Ascending aorta (tissue), 2 donors: Measurements from ENCODE around the gene RADIL. TPM values are rescaled to one million over a fixed set of nuclear protein-coding genes. Genes with fewer than 3 reads are reported as not detected.

Source experiments
- DNase-seq, 2 donors: peaks; one replicate each; pipeline ENCODE4 v3.0.0-alpha.2; 2019; ENCODE audit warnings: low spot score in 2 of 2
- H3K27ac ChIP-seq, 2 donors: fragments of 200-600 bp; sonication (generic); one replicate each; pipeline ENCODE4 v1.5.1; 2016 to 2017; ENCODE audit warnings: mild to moderate bottlenecking in 1 of 2
- H3K27me3 ChIP-seq: fragments of 200-600 bp; sonication (generic); one replicate; pipeline ENCODE4 v1.5.1; 2017
- H3K36me3 ChIP-seq, 2 donors: fragments of 200-600 bp; sonication (generic); one replicate each; pipeline ENCODE4 v1.5.1; 2016
- H3K4me1 ChIP-seq, 2 donors: fragments of 200-600 bp; sonication (generic); one replicate each; pipeline ENCODE4 v1.5.1; 2016 to 2017; ENCODE audit warnings: mild to moderate bottlenecking in 1 of 2
- H3K4me3 ChIP-seq, 2 donors: fragments of 200-600 bp; sonication (generic); one replicate each; pipeline ENCODE4 v1.5.1; 2016 to 2017; ENCODE audit warnings: mild to moderate bottlenecking in 1 of 2
- H3K9me3 ChIP-seq, 2 donors: fragments of 200-600 bp; sonication (generic); one replicate each; pipeline ENCODE4 v1.5.1; 2016
- intact Hi-C: fragments of 100-400 bp; cut with DNase I; formaldehyde crosslinking; loops from one replicate; pipeline ENCODE4 v1.15.1; 2023
- total RNA-seq: library from RNA; depleted of rRNA; stranded (reverse); fragments of >200 nt; gene quantifications from one replicate; pipeline ENCODE4 v1.1.0, GENCODE V29; 2016
- TF ChIP-seq, protein P1 (sequence below), 3 experiments: fragments of 200-600 bp in 2 of 3; fragments of 450-650 bp in 1 of 3; sonication (generic) in 2 of 3; IDR thresholded peaks; one replicate each; pipeline ENCODE4 v1.5.1; 2016 to 2019; ENCODE audit warnings: antibody characterized with exemption in 3 of 3, mild to moderate bottlenecking in 1 of 3, moderate library complexity in 1 of 3

RADIL gene
- total RNA-seq, 1 donor from 2014 or later: 42.4 TPM

- Histone ChIP-seq H3K27me3 (no peaks in the 10 kb centered on the region), H3K4me3 (no peak overlapping the region), H3K36me3 (peaks cover 0 to 5% of the 10 kb centered on the region in 2 donors), H3K27ac (no peak overlapping the region), H3K4me1 (peaks cover 0 to 6% of the 10 kb centered on the region in 2 donors), H3K9me3 (no peaks in the 10 kb centered on the region)
- DNase-seq: no peak
- intact Hi-C loops: no loop called here
- TF ChIP-seq, protein P1, sequence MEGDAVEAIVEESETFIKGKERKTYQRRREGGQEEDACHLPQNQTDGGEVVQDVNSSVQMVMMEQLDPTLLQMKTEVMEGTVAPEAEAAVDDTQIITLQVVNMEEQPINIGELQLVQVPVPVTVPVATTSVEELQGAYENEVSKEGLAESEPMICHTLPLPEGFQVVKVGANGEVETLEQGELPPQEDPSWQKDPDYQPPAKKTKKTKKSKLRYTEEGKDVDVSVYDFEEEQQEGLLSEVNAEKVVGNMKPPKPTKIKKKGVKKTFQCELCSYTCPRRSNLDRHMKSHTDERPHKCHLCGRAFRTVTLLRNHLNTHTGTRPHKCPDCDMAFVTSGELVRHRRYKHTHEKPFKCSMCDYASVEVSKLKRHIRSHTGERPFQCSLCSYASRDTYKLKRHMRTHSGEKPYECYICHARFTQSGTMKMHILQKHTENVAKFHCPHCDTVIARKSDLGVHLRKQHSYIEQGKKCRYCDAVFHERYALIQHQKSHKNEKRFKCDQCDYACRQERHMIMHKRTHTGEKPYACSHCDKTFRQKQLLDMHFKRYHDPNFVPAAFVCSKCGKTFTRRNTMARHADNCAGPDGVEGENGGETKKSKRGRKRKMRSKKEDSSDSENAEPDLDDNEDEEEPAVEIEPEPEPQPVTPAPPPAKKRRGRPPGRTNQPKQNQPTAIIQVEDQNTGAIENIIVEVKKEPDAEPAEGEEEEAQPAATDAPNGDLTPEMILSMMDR (IDR thresholded peaks at IDR 0.05): no peak
Measured at GRCh38 chr7:4817178-4817901, 66.2 kb downstream of the RADIL start.

GRCh38 chr7:4816419-4817080 is 67.0 kb downstream of the RADIL start:
- Histone ChIP-seq H3K27ac (no peak overlapping the region), H3K36me3 (peaks cover 0 to 5% of the 10 kb centered on the region in 2 donors), H3K4me3 (no peak overlapping the region), H3K9me3 (no peaks in the 10 kb centered on the region), H3K4me1 (peaks cover 0 to 6% of the 10 kb centered on the region in 2 donors), H3K27me3 (no peaks in the 10 kb centered on the region)
- intact Hi-C loops: no loop called here
- TF ChIP-seq, protein P1 (IDR thresholded peaks at IDR 0.05): no peak
- no peak for DNase-seq

DNA sequence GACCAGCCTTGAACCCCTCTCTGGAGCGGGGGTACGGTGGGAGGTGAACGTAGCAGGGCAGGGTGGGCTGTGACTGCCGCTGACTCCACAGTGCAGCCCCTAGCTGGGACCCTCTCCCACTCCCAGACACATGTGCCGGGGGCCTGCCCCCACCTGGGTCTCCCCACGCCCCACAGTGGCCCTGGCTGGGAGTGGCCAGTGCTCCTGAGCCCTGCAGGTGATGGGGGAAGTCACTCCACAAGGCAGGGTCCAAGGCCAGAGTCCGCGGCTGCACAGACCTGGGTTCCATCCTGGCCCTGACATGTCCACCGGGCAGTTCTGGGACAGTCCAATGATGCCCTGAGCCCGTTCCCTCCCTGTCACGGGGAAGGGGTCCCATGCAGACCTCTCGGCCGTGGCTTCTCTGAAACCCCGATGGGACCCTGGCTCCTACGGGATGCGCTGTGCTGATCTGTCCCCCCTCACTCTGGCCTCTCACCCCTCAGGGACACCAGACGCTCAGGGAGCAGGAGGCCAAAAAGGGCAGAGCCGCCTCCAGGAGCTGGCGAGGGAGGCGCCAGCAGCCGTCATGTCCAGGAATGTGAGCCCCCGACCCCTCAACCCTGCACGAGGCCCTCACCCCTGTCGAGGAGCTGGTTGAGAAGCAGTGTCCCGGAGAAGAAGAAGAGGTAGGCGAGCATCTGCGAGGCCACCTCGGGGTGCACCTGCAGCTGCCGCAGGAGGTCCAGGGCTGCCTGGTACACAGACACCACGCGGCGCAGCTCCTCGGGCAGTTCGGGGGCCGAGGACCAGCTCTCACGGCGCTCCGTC is 67.7 kb downstream of the RADIL start:
- TF ChIP-seq, protein P1 (IDR thresholded peaks at IDR 0.05): no peak
- Histone ChIP-seq H3K27me3 (no peaks in the 10 kb centered on the region), H3K36me3 (peaks cover 0 to 5% of the 10 kb centered on the region in 2 donors), H3K4me3 (no peak overlapping the region), H3K4me1 (peaks cover 0 to 6% of the 10 kb centered on the region in 2 donors), H3K27ac (no peak overlapping the region), H3K9me3 (no peaks in the 10 kb centered on the region)
- intact Hi-C loops: no loop called here
- DNase-seq: no peak

- Histone ChIP-seq H3K36me3 (peaks cover 0 to 5% of the 10 kb centered on the region in 2 donors), H3K27ac (no peak overlapping the region), H3K27me3 (no peaks in the 10 kb centered on the region), H3K4me1 (peaks cover 0 to 4% of the 10 kb centered on the region in 2 donors), H3K4me3 (no peak overlapping the region), H3K9me3 (no peaks in the 10 kb centered on the region)
- no peak for DNase-seq
- intact Hi-C loops: no loop called here
- TF ChIP-seq, protein P1 (IDR thresholded peaks at IDR 0.05): no peak
Measured at GRCh38 chr7:4815121-4815520, 68.4 kb downstream of the RADIL start.

GRCh38 chr7:4814433-4814832 is 69.1 kb downstream of the RADIL start:
- intact Hi-C loops: no loop called here
- H3K27me3 ChIP-seq: no peaks in the 10 kb centered on the region
- H3K36me3 ChIP-seq: peaks cover 0 to 5% of the 10 kb centered on the region in 2 donors
- no peak overlapping the region for H3K27ac ChIP-seq
- TF ChIP-seq, protein P1 (IDR thresholded peaks at IDR 0.05): no peak
- no peaks in the 10 kb centered on the region for H3K4me1 ChIP-seq
- no peaks in the 10 kb centered on the region for H3K9me3 ChIP-seq
- no peak overlapping the region for H3K4me3 ChIP-seq
- no peak for DNase-seq
